Measurements from ENCODE around the gene VEZT. TPM values are rescaled to one million over a fixed set of nuclear protein-coding genes. Genes with fewer than 3 reads are reported as not detected.
"Not testable (repeated sequence)": the region's sequence is repeated elsewhere in the genome, so short reads cannot be mapped to it uniquely, and the experiment has no call there.

The VEZT gene
- total RNA-seq, 2 experiments from 2014 or later: 57.7 to 77.1 TPM

- CTCF ChIA-PET (ENCODE audit: unreplicated experiment): no interaction called here
- BruUV-seq (replicated peaks): no TSS peak
- no peak overlapping the region for H3K4me2 ChIP-seq (ENCODE audit: low read length)
These were observed 12.7 kb downstream of the VEZT start for GRCh38 chr12:95230313-95230712.

DNA sequence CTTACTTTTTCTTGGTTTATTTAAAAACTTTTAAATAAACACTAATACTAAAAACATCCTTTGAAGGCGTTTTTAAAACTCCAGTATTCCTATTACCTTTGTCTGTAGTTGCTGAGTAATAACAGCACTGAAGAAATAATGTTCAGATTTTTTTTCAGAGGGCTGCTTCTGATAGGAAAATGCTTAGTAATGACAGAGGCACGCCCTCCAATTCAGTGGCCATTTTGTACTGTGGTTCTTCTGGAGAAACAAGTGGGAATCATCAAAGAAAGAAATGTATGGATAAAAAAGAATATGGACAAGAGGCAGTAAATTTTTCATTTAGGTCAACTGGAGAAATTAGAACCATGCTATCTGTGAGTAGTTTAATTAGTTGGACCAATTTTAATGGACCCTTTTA, 13.6 kb downstream of the VEZT start:
- intact Hi-C loops (cut with micrococcal nuclease; ENCODE audit: unreplicated experiment): no loop called here
- H3K36me3 ChIP-seq (ENCODE audit: insufficient read depth, low read length): peaks cover 45% of the 10 kb centered on the region
- H4K20me1 ChIP-seq (ENCODE audit: insufficient read depth, low read length): peaks cover 7% of the 10 kb centered on the region; the same call in 1 of the 2 replicates
- no peak for TF ChIP-seq EZH2phosphoT487 (IDR thresholded peaks at IDR 0.05; ENCODE audit: borderline replicate concordance, low read depth, low read length)
- no peak for TF ChIP-seq CTCF (conservative IDR thresholded peaks at IDR 0.05; ENCODE audit: low read length)
- peaks cover 9% of the 10 kb centered on the region for H3K4me1 ChIP-seq (ENCODE audit: insufficient read depth, low read length, poor library complexity, severe bottlenecking)
- POLR2A ChIA-PET: interaction anchor here (1.6 kb wide), 1 partner anchor 9 kb away, joined by 6 read pairs; no protein-coding TSS in a partner anchor
- CTCF ChIA-PET (ENCODE audit: unreplicated experiment): no interaction called here
- no peak for DNase-seq (ENCODE audit: low spot score)
- H3K9me3 ChIP-seq (ENCODE audit: low read length): 0 out of 2 replicates have a peak, but pooled peaks cover 7% of the 10 kb centered on the region
- no TSS peak for BruUV-seq (replicated peaks)
- H3K9me2 ChIP-seq (ENCODE audit: insufficient read depth, low read length): no peaks in the 10 kb centered on the region
- H3K27ac ChIP-seq (ENCODE audit: low read depth, low read length, poor library complexity, severe bottlenecking): no peak overlapping the region
- H2AFZ ChIP-seq (ENCODE audit: low read length): no peak overlapping the region
- H3K4me2 ChIP-seq (ENCODE audit: low read length): no peak overlapping the region
- no peak overlapping the region for H3K4me3 ChIP-seq (ENCODE audit: low read depth, low read length, poor library complexity, severe bottlenecking)
- peaks cover 84% of the 10 kb centered on the region for H3K79me2 ChIP-seq (ENCODE audit: insufficient read depth, low read depth, low read length)

More at GRCh38 chr12:95230313-95230712, 12.7 kb downstream of the VEZT start:
- no peak overlapping the region for H3K4me3 ChIP-seq (ENCODE audit: low read depth, low read length, poor library complexity, severe bottlenecking)
- H3K9me2 ChIP-seq (ENCODE audit: insufficient read depth, low read length): no peaks in the 10 kb centered on the region
- H4K20me1 ChIP-seq (ENCODE audit: insufficient read depth, low read length): peaks cover 7% of the 10 kb centered on the region; the same call in 1 of the 2 replicates
- POLR2A ChIA-PET: interaction anchor here (0.5 to 0.7 kb wide), 3 partner anchors 13 to 1729 kb away, joined by 3 to 4 read pairs (median 4); partner anchors contain the start of genes FGD6 and VEZT
- TF ChIP-seq EZH2phosphoT487 (IDR thresholded peaks at IDR 0.05; ENCODE audit: borderline replicate concordance, low read depth, low read length) (no peak), CTCF (conservative IDR thresholded peaks at IDR 0.05; ENCODE audit: low read length) (no peak)
- DNase-seq (ENCODE audit: low spot score): no peak
- no peak overlapping the region for H2AFZ ChIP-seq (ENCODE audit: low read length)
- intact Hi-C loops (cut with micrococcal nuclease; ENCODE audit: unreplicated experiment): no loop called here
- no peak overlapping the region for H3K27ac ChIP-seq (ENCODE audit: low read depth, low read length, poor library complexity, severe bottlenecking)
- peaks cover 92% of the 10 kb centered on the region for H3K79me2 ChIP-seq (ENCODE audit: insufficient read depth, low read depth, low read length)
- peaks cover 9% of the 10 kb centered on the region for H3K4me1 ChIP-seq (ENCODE audit: insufficient read depth, low read length, poor library complexity, severe bottlenecking)
- H3K9me3 ChIP-seq (ENCODE audit: low read length): 0 out of 2 replicates have a peak, but pooled peaks cover 7% of the 10 kb centered on the region
- peaks cover 50% of the 10 kb centered on the region for H3K36me3 ChIP-seq (ENCODE audit: insufficient read depth, low read length)

- H4K20me1 ChIP-seq (ENCODE audit: insufficient read depth, low read length); H2AFZ ChIP-seq (ENCODE audit: low read length); intact Hi-C loops (cut with micrococcal nuclease; ENCODE audit: unreplicated experiment); H3K4me1 ChIP-seq (ENCODE audit: insufficient read depth, low read length, poor library complexity, severe bottlenecking); H3K4me3 ChIP-seq (ENCODE audit: low read depth, low read length, poor library complexity, severe bottlenecking); H3K9me2 ChIP-seq (ENCODE audit: insufficient read depth, low read length); BruUV-seq (replicated peaks); H3K4me2 ChIP-seq (ENCODE audit: low read length); DNase-seq (ENCODE audit: low spot score); H3K9me3 ChIP-seq (ENCODE audit: low read length); H3K27ac ChIP-seq (ENCODE audit: low read depth, low read length, poor library complexity, severe bottlenecking): not testable (repeated sequence)
- ChIA-PET POLR2A (interaction anchor here (0.6 to 1.9 kb wide), 2 partner anchors 12 to 44 kb away, joined by 3 to 8 read pairs; no protein-coding TSS in a partner anchor), CTCF (ENCODE audit: unreplicated experiment) (interaction anchor here (0.6 kb wide), 1 partner anchor 319 kb away, joined by 4 read pairs; no protein-coding TSS in a partner anchor)
- peaks cover 85% of the 10 kb centered on the region for H3K79me2 ChIP-seq (ENCODE audit: insufficient read depth, low read depth, low read length)
- peaks cover 57% of the 10 kb centered on the region for H3K36me3 ChIP-seq (ENCODE audit: insufficient read depth, low read length)
These were observed 16.6 kb downstream of the VEZT start for GRCh38 chr12:95234187-95234586.

DNA sequence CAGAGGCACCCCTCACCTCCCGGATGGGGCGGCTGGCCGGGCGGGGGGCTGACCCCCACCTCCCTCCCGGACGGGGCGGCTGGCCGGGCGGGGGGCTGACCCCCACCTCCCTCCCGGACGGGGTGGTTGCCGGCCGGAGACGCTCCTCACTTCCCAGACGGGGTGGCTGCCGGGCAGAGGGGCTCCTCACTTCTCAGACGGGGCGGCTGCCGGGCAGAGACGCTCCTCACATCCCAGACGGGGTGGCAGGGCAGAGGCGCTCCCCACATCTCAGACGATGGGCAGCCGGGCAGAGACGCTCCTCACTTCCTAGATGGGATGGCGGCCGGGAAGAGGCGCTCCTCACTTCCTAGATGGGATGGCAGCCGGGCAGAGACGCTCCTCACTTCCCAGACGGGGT, 18.0 kb downstream of the VEZT start:
- H3K27ac ChIP-seq (ENCODE audit: low read depth, low read length, poor library complexity, severe bottlenecking); POLR2A ChIA-PET; DNase-seq (ENCODE audit: low spot score); H2AFZ ChIP-seq (ENCODE audit: low read length); H3K9me3 ChIP-seq (ENCODE audit: low read length); H4K20me1 ChIP-seq (ENCODE audit: insufficient read depth, low read length); H3K9me2 ChIP-seq (ENCODE audit: insufficient read depth, low read length); H3K4me3 ChIP-seq (ENCODE audit: low read depth, low read length, poor library complexity, severe bottlenecking); H3K4me2 ChIP-seq (ENCODE audit: low read length); CTCF ChIA-PET (ENCODE audit: unreplicated experiment); BruUV-seq (replicated peaks); intact Hi-C loops (cut with micrococcal nuclease; ENCODE audit: unreplicated experiment); H3K4me1 ChIP-seq (ENCODE audit: insufficient read depth, low read length, poor library complexity, severe bottlenecking): not testable (repeated sequence)
- peaks cover 60% of the 10 kb centered on the region for H3K36me3 ChIP-seq (ENCODE audit: insufficient read depth, low read length)
- H3K79me2 ChIP-seq (ENCODE audit: insufficient read depth, low read depth, low read length): peaks cover 83% of the 10 kb centered on the region

Measured in OCI-LY7 (cell line).